ENCODE results near the gene UBASH3B.

Gene UBASH3B

GRCh38 chr11:122647736-122648275 lies 7.7 kb upstream of the UBASH3B start:
- DNase-seq (ENCODE audit: low spot score), result no peak

DNA sequence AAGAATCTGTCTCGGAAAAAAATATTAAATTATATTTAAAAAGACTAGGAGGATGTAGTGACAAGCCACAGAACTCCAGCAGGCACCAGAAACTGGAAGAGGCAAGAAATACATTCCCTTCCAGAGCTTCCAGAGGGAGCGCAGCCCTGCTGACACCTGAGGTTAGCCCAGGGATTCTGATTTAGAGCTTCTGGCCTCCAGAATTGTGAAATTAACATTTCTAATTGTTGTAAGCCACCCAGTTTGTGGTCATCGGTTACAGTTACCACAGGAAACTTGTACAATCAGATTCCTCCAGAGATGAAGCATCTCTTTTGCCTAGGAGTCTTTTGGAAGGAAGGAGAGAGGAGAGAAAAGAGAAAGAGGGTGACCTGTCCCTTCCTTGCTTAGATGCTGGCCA lies 6.4 kb upstream of the UBASH3B start:
- DNase-seq (ENCODE audit: low spot score), result no peak

GRCh38 chr11:122650619-122651018 lies 4.9 kb upstream of the UBASH3B start:
- DNase-seq (ENCODE audit: low spot score), result no peak

DNA sequence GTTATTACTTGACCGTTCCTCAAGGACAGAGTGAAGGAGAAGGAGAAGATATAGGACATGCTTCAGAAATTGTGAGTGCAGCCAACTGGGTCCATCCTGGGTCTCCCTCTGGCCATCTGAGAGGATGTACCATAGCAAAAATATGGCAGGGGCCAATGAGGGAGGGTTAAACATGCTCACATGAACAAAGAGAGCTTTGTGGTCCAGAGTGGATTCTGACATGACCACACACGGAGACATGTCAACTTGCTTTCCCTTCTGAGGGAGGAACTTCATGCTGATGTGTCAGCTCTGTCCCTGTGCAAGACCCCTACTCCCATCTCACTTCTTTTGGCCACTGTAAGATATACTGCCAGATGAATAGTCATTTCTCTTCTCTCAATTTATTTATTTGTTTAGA lies 3.0 kb upstream of the UBASH3B start:
- no peak for DNase-seq (ENCODE audit: low spot score)

DNA sequence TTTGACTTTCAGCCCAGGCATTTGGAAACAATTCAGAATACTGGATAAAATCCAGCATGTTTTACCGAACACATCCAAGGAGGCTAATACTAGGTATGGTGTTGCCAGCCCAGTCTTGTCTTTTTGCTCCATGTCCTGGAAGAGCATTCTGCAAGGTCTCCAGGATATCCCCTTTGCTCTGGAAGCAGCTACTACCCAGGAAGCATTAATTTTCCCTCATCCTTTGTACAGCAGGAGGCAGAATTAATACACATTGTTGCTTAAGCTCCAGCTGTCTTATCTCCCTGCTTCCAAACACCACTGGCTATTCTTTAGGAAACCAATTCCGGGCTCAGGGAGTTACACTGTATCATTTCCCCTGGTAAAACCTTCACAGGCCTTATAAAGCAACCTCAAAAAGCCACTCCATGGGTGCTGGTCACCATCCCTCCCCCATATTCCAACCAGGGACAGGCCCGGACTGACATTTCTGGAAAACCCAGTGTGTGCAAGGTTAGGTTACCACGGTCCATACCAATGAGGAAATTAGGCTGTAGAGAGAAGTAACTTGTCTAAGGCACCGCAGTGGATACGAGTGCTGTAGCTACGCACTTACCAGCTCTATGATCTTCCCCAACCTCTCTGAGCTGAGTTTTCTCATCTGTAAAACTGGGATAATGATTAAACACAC lies 1.5 kb upstream of the UBASH3B start:
- no peak for DNase-seq (ENCODE audit: low spot score)

DNA sequence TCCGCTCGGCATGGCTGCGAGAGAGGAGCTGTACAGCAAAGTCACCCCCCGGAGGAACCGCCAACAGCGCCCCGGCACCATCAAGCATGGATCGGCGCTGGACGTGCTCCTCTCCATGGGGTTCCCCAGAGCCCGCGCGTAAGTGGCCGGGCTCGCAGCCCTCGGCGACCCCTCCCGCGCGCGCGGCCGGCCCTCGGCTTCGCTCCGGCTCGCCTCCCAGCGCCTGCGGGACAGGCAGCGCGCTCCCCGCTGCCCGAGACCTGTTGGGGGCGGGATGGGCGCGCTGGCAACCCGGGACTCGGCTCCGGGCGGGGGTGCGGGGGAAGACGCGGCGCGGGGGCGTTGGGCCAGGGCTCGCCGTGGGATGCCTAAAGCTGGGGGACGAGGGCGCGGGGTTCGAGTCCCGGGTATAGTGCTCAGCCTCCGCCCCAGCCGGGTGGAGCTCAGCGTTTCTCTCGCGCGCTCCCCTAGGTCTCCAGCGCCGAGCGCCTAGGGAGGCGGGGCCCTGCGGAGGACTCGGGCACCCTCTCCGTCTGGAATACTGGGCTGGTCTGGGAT lies 630 bp downstream of the UBASH3B start:
- no peak for DNase-seq (ENCODE audit: low spot score)

- DNase-seq (ENCODE audit: low spot score), result peak; percentile 71
Observed at GRCh38 chr11:122656631-122657101, 1.1 kb downstream of the UBASH3B start.

DNA sequence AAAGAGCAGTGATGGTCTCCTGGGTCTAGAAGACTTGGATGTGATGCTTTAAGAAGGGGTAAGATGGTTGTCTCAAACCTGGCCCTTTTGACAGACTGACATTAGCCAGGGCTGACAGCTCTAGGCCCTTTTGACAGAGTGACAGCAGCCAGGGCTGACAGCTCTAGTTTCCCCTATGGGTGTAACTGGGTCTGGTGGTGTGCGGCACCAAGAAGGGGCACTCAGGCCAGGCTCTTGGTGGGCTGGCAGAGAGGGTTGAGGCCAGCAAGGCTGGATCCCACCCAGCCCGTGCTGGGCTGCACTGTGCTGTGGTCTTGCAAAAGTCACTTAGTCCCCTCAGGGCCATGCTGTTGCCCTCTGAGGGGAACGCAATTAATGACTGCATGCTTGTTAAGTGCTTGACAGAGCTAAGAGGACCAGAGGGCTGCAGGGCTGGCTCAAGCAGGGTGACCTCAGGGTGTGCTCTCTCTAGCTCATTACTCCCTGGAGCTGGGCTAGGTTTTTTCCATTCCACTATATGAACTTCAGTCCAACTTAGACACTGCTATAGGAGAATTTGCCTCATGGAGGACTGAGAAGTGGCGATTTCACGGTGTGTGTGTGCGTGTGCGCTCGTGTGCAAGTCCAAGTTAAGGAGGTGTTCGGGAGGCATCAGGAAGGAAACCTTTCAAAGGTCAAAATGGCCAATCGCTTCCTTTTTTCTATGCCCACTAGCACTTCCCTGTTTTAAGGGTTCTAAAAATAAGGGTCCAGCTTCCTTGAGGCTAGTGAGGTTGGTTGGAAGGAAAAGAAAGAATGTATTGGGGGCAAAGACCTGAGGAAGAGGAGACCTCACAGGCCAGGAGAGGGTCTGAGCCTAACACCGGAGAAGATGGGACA lies 4.4 kb downstream of the UBASH3B start:
- no peak for DNase-seq (ENCODE audit: low spot score)

DNA sequence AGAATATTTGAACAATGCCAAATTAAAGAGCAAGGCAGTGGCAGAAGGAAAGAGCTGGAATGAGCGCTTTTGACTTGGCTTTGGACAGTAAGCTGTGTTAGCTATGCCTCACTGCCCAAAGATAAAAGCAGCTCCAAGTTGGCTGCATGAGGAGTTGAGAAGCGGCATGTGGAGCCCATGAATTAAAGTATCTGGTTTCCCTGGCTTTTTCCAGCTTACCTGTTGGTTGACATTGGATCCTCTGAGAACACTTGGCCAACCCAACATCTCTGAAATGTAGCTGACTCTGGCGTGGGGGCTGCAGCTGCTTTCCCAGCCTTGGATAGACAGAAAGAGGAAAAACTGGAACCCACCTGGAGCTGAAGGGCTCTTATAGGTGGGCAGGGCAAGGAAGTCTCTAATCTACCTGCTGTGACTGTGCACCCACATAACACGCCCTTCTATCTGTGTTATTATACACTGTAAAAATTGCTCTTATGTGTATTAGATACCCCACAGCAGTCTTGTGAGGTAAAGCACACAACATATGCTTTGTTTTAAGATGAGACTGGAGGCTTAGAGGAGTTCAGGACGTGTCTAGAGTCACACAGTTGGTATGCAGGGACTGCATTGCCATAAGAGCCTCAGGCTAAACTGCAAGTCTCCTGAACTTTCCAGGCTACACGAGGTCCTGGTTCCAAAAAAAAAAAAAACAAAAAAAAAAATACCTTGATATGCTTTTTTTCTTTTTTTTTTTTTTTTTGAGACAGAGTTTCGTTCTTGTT lies 5.8 kb downstream of the UBASH3B start:
- no peak for DNase-seq (ENCODE audit: low spot score)

DNA sequence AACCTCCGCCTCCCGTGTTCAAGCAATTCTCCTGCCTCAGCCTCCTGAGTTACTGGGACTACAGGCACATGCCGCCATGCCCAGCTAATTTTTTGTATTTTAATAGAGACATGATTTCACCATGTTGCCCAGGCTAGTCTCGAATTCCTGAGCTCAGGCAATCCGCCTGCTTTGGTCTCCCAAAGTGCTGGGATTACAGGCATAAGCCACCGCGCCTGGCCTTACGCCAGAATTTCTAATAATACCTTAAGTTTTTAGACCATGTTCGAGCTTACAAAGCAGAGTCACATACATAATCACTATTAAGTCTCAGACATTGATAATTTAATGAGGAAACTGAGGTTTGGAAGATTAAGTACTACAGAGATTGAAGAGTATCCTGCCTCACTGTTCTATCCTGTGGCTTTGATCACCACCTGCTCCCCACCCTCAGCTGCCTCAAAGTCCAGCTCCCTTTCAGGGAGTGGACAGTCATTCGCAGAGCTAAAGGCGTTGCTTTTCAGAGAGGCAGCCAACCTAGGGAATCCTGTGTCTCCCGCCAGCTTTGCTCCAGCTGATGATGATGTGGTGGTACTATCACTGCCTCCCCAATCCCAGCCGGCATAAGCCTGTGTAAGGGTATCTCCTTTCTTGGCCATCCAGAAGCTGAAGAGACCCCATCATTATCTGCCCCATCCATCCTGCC lies 7.7 kb downstream of the UBASH3B start:
- no peak for DNase-seq (ENCODE audit: low spot score)

GRCh38 chr11:122663764-122664163 lies 8.2 kb downstream of the UBASH3B start:
- no peak for DNase-seq (ENCODE audit: low spot score)

GRCh38 chr11:122664188-122664587 lies 8.7 kb downstream of the UBASH3B start:
- DNase-seq (ENCODE audit: low spot score), result no peak

- no peak for DNase-seq (ENCODE audit: low spot score)
Observed at GRCh38 chr11:122665861-122666260, 10.3 kb downstream of the UBASH3B start.

DNA sequence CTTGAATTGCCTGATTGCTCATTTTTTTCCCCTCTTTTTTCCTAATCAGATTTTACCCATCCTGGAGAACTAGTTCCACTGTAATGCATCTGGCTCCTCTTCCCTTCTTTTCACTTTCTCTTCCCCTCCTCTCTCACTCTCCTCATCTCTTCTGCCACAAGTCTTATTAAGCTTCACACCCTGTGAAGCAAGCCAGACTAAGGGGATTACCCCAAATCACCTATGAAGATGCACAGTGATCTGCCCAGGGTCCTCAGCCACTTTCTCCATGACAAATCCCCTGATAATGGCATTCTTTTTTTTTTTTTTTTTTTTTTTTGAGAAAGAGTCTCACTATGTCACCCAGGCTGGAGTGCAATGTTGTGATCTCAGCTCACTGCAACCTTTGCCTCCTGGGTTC lies 11.2 kb downstream of the UBASH3B start:
- no peak for DNase-seq (ENCODE audit: low spot score)

GRCh38 chr11:122668562-122669090 lies 13.1 kb downstream of the UBASH3B start:
- no peak for DNase-seq (ENCODE audit: low spot score)

DNA sequence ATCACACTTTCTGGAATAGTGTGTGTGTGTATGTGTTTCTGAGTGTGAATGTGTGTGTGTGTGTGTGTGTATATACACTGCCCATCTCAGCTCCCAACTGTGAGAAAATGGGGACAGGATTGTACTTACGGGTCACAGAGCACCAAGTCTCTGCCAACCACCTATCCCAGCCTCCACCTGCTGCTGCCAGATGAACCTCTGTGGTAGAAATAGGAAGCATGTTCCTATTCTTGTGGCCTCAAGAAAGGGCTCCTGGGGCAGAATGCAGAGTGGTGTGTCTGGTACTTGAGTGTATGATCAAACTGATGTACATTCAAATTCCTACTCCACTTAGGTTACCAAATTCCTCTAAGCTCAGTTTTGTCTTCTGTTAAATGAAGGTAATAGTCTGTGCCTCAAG lies 14.6 kb downstream of the UBASH3B start:
- no peak for DNase-seq (ENCODE audit: low spot score)

- no peak for DNase-seq (ENCODE audit: low spot score)
Observed at GRCh38 chr11:122671400-122671891, 15.9 kb downstream of the UBASH3B start.

DNA sequence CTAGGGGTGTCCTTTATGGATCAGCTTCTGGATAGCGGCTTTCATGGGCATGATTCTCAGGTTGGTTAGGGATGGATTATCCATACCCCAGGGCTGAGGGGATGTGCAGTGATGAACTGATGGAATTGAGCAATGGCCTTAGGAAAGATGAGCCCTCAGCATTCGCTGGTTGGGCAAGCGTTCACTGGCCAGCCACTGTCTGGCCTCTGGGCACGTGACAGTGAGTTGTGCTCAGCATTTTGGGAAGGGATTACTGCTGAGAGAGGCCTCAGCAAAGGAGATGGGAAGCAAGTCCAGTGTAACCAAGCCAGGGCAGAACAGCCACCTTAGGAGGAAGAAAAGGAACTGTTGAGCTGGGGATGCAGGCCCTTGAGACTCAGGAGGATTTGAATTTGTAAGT lies 17.4 kb downstream of the UBASH3B start:
- DNase-seq (ENCODE audit: low spot score), result no peak

DNA sequence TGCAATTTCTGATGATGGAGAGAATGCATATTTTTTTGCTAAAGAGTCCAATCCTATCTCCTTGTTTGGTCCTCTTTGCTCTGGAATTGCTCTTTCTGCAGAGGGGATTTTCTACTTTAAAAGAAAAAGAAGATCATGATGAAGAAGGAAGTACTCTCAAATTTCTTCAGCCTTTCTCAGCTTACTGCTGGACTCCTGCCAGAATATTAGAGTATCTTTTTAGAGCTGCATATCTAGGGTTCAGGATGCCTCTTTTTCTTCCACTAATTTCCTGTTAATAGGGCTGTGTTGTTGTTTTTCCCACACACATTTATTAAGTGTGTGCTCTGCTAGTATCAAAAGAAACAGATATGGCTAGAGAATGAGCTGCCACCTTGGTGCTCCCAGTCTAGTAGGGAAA lies 18.2 kb downstream of the UBASH3B start:
- DNase-seq (ENCODE audit: low spot score), result no peak

- DNase-seq (ENCODE audit: low spot score), result no peak
Observed at GRCh38 chr11:122676638-122677037, 21.1 kb downstream of the UBASH3B start.

- DNase-seq (ENCODE audit: low spot score), result no peak
Observed at GRCh38 chr11:122677256-122677655, 21.7 kb downstream of the UBASH3B start.

Measured in ecto neural progenitor cell (in vitro differentiated cells).